PC-9 (cell line): ENCODE data around the gene HSP90AB1. TPM values are rescaled to one million over a fixed set of nuclear protein-coding genes. Genes with fewer than 3 reads are reported as not detected.
A peak's percentile ranks its signal among the peaks of the same experiment; 100 is the strongest.

Experiments
- BruUV-seq: library from RNA; stranded (reverse); fragments of 400-500 nt; replicated peaks from 2 replicates; lab custom pipeline; 2021; lab: Mats Ljungman, UMichigan
- CTCF ChIA-PET: fragments of 300-600 bp; sonication (Branson Sonifier 250); formaldehyde crosslinking; loops from one replicate; lab custom pipeline; 2022; ENCODE audit warnings: antibody characterized with exemption; lab: Charles Lee
- POLR2A ChIA-PET: fragments of 300-600 bp; sonication (Branson Sonifier 250); formaldehyde crosslinking; loops from one replicate; lab custom pipeline; 2022; ENCODE audit warnings: antibody characterized with exemption; ENCODE audit not compliant: unreplicated experiment; lab: Charles Lee
- DNase-seq, 2 experiments: peaks; one replicate each; pipeline versions ENCODE4 v3.0.0 to v3.0.0-alpha.2; 2015 to 2022; ENCODE audit warnings: mixed read lengths in 1 of 2
- H2AFZ ChIP-seq: fragments of 200-600 bp; sonication (generic); 2 replicates; pipeline ENCODE4 v1.8.1; 2017; ENCODE audit warnings: antibody characterized with exemption
- H3F3A ChIP-seq: fragments of 200-600 bp; sonication (generic); 2 replicates; pipeline ENCODE4 v1.8.1; 2017; ENCODE audit warnings: antibody characterized with exemption, mild to moderate bottlenecking, low read depth; ENCODE audit not compliant: insufficient read depth
- H3K27ac ChIP-seq: fragments of 200-600 bp; sonication (generic); 2 replicates; pipeline ENCODE4 v1.6.1; 2016; ENCODE audit warnings: mixed run types
- H3K27me3 ChIP-seq: fragments of 200-600 bp; sonication (generic); 2 replicates; pipeline ENCODE4 v1.6.1; 2016; ENCODE audit warnings: low read depth, mixed run types; ENCODE audit not compliant: insufficient read depth
- H3K36me3 ChIP-seq: fragments of 200-600 bp; sonication (generic); 2 replicates; pipeline ENCODE4 v1.6.1; 2016; ENCODE audit warnings: low read depth, mixed run types
- H3K4me1 ChIP-seq: fragments of 200-600 bp; sonication (generic); replicated peaks from 2 replicates; pipeline ENCODE4 v1.6.1; 2016; ENCODE audit warnings: mixed run types; ENCODE audit not compliant: insufficient read depth
- H3K4me2 ChIP-seq: fragments of 200-600 bp; sonication (generic); 2 replicates; pipeline ENCODE4 v1.6.1; 2017; ENCODE audit warnings: mixed run types
- H3K4me3 ChIP-seq: fragments of 200-600 bp; sonication (generic); 2 replicates; pipeline ENCODE4 v1.6.1; 2016; ENCODE audit warnings: mixed run types
- H3K79me2 ChIP-seq: fragments of 200-600 bp; sonication (generic); 2 replicates; pipeline ENCODE4 v1.6.1; 2017; ENCODE audit warnings: low read depth, mixed run types
- H3K9me2 ChIP-seq: fragments of 200-600 bp; sonication (generic); 2 replicates; pipeline ENCODE4 v1.8.1; 2017; ENCODE audit warnings: mild to moderate bottlenecking; ENCODE audit not compliant: insufficient read depth
- H3K9me3 ChIP-seq: fragments of 200-600 bp; sonication (generic); 2 replicates; pipeline ENCODE4 v1.8.1; 2016; ENCODE audit warnings: low read depth; ENCODE audit not compliant: insufficient read depth
- H4K20me1 ChIP-seq: fragments of 200-600 bp; sonication (generic); 2 replicates; pipeline ENCODE4 v1.8.1; 2017; ENCODE audit not compliant: insufficient read depth
- EZH2 ChIP-seq: fragments of 200-600 bp; sonication (generic); IDR thresholded peaks from 2 replicates; pipeline ENCODE4 v1.8.0; 2017; ENCODE audit warnings: antibody characterized with exemption, low read depth
- intact Hi-C: fragments of 100-400 bp; cut with micrococcal nuclease; formaldehyde crosslinking; loops from one replicate; pipeline ENCODE4 v1.10.0; 2022; ENCODE audit not compliant: unreplicated experiment
- total RNA-seq: library from RNA; stranded (reverse); gene quantifications from 2 replicates; pipeline ENCODE4 v1.2.3, GENCODE V29; 2021
- TF ChIP-seq, protein P1 (sequence below): fragments of 200-600 bp; sonication (generic); conservative IDR thresholded peaks from 2 replicates; pipeline ENCODE4 v1.6.1; 2017; ENCODE audit warnings: mixed run types, antibody characterized with exemption, mild to moderate bottlenecking, moderate library complexity

HSP90AB1 gene
- total RNA-seq, 1 experiment from 2014 or later, result 1,136 TPM

DNA sequence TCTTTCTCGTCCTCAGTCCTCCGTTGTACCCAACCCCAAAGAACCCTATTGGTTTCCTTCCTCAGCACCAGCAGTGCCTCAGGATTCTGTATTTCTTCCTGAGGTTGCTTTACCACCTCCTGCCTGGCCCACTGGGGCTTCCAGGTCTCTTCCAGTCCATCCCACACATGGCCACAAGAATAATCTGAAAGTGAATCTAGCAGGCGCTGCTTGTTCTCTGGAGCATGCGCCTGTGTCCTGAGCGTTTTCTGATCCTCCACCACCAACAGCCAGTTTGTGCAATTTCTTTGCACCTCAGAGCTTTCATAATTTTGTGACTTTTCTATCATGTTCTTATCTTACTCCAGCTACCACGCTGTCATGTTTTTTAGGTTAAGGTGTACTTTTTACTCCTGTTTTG lies 11.6 kb upstream of the HSP90AB1 start:
- H3K27ac ChIP-seq, result no peak overlapping the region
- H3K9me3 ChIP-seq, result no peaks in the 10 kb centered on the region
- peaks cover 27% of the 10 kb centered on the region for H3F3A ChIP-seq
- H3K27me3 ChIP-seq, result no peaks in the 10 kb centered on the region
- H3K4me2 ChIP-seq, result no peak overlapping the region
- no TSS peak for BruUV-seq
- H3K4me1 ChIP-seq, result peaks cover 17% of the 10 kb centered on the region
- no peaks in the 10 kb centered on the region for H4K20me1 ChIP-seq
- H3K4me3 ChIP-seq, result no peak overlapping the region
- CTCF ChIA-PET, result interaction anchor here (0.5 to 1.3 kb wide), 4 partner anchors 11 to 36 kb away, joined by 3 to 6 read pairs (median 3); partner anchors contain the start of genes HSP90AB1 and SLC29A1
- H3K9me2 ChIP-seq, result no peaks in the 10 kb centered on the region
- TF ChIP-seq EZH2, result no peak
- TF ChIP-seq, protein P1, sequence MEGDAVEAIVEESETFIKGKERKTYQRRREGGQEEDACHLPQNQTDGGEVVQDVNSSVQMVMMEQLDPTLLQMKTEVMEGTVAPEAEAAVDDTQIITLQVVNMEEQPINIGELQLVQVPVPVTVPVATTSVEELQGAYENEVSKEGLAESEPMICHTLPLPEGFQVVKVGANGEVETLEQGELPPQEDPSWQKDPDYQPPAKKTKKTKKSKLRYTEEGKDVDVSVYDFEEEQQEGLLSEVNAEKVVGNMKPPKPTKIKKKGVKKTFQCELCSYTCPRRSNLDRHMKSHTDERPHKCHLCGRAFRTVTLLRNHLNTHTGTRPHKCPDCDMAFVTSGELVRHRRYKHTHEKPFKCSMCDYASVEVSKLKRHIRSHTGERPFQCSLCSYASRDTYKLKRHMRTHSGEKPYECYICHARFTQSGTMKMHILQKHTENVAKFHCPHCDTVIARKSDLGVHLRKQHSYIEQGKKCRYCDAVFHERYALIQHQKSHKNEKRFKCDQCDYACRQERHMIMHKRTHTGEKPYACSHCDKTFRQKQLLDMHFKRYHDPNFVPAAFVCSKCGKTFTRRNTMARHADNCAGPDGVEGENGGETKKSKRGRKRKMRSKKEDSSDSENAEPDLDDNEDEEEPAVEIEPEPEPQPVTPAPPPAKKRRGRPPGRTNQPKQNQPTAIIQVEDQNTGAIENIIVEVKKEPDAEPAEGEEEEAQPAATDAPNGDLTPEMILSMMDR, result no peak
- no peak overlapping the region for H2AFZ ChIP-seq
- H3K36me3 ChIP-seq, result no peaks in the 10 kb centered on the region
- intact Hi-C loops, result no loop called here
- no peak for DNase-seq
- POLR2A ChIA-PET, result no interaction called here
- no peaks in the 10 kb centered on the region for H3K79me2 ChIP-seq

DNA sequence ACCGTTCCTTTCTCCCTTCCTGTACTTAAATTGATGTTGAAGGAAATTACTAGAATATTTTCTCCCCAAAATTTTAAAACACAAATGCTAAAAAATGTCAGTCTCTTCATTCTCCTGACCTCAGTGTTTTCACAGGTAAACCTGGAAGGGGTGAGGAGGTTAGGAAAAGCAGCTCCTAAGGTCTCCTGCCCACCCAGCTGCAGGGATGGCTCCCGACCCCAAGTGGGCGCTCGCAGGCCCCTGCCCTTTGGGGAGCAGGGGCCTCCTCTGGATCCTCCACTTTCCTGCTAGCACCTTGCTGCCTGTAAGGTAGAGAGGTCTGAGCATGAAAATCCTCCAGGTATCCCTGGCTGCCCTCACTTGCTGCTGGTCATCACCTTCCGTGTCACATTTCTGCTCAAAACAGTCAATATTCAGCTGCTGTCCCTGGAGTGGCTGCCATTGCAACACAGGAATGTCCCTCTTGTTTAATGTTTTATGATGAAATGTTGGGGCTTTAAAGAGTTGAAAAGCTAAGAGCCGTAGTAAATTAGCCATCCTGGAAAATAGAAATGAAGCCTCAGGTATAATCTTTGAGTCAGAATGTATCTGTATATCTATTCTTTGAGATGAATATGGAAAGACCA lies 10.9 kb upstream of the HSP90AB1 start:
- no peak overlapping the region for H3K4me2 ChIP-seq
- no peaks in the 10 kb centered on the region for H3K79me2 ChIP-seq
- H4K20me1 ChIP-seq, result no peaks in the 10 kb centered on the region
- ChIA-PET POLR2A (interaction anchor here (0.7 kb wide), 1 partner anchor 53 kb away, joined by 17 read pairs; no protein-coding TSS in a partner anchor), CTCF (interaction anchor here (0.9 to 1.3 kb wide), 2 partner anchors 11 to 12 kb away, joined by 3 read pairs; partner anchors contain the start of gene HSP90AB1)
- TF ChIP-seq, protein P1, result no peak
- TF ChIP-seq EZH2, result no peak
- intact Hi-C loops, result no loop called here
- no peaks in the 10 kb centered on the region for H3K36me3 ChIP-seq
- no peaks in the 10 kb centered on the region for H3K9me3 ChIP-seq
- peaks cover 27% of the 10 kb centered on the region for H3F3A ChIP-seq
- H2AFZ ChIP-seq, result no peak overlapping the region
- H3K27me3 ChIP-seq, result no peaks in the 10 kb centered on the region
- no peaks in the 10 kb centered on the region for H3K9me2 ChIP-seq
- H3K4me3 ChIP-seq, result no peak overlapping the region
- peak in 1 of 2 experiments; percentile 1 for DNase-seq
- peaks cover 17% of the 10 kb centered on the region for H3K4me1 ChIP-seq
- H3K27ac ChIP-seq, result no peak overlapping the region
- BruUV-seq, result no TSS peak

GRCh38 chr6:44237021-44237812 lies 9.7 kb upstream of the HSP90AB1 start:
- peaks cover 17% of the 10 kb centered on the region for H3K4me1 ChIP-seq
- H3K9me2 ChIP-seq, result no peaks in the 10 kb centered on the region
- no peak for TF ChIP-seq EZH2
- TF ChIP-seq, protein P1, result no peak

More at GRCh38 chr6:44237021-44237812, 9.7 kb upstream of the HSP90AB1 start:
- no peaks in the 10 kb centered on the region for H3K36me3 ChIP-seq
- H3K27ac ChIP-seq, result peak overlapping the region; percentile 34; the same call in 1 of the 2 replicates
- no peaks in the 10 kb centered on the region for H3K9me3 ChIP-seq
- peak overlapping the region; percentile 80 for H3K4me2 ChIP-seq
- H3K4me3 ChIP-seq, result peak overlapping the region; percentile 63
- H3K79me2 ChIP-seq, result no peaks in the 10 kb centered on the region
- ChIA-PET POLR2A (interaction anchor here (0.6 to 0.7 kb wide), 4 partner anchors 9 to 571 kb away, joined by 4 to 17 read pairs (median 9); partner anchors contain the start of gene HSP90AB1), CTCF (interaction anchor here (0.6 to 1.2 kb wide), 5 partner anchors 9 to 722 kb away, joined by 3 to 8 read pairs (median 3); no protein-coding TSS in a partner anchor)
- H4K20me1 ChIP-seq, result no peaks in the 10 kb centered on the region
- intact Hi-C loops, result loop anchor here (1.0 kb wide), 2 partner anchors 9 to 65 kb away; no protein-coding TSS in a partner anchor
- DNase-seq, result peak; percentile 93 to 98
- TSS peak; percentile 88 for BruUV-seq
- peak overlapping the region; percentile 89 for H2AFZ ChIP-seq
- H3K27me3 ChIP-seq, result no peaks in the 10 kb centered on the region
- peaks cover 27% of the 10 kb centered on the region for H3F3A ChIP-seq
